H9 (cell line): Measurements from ENCODE around the gene OSBP2. TPM values are rescaled to one million over a fixed set of nuclear protein-coding genes. Genes with fewer than 3 reads are reported as not detected.

Experiments
- DNase-seq: peaks from one replicate; pipeline ENCODE4 v3.0.0-alpha.2; 2017
- H2AFZ ChIP-seq: one replicate; pipeline ENCODE4 v1.6.1; 2013; ENCODE audit warnings: mild to moderate bottlenecking, low read length, control low read depth, moderate library complexity
- H2AK5ac ChIP-seq: 2 replicates; pipeline ENCODE4 v1.6.1; 2013; ENCODE audit warnings: low read length, control low read depth, mixed read lengths; ENCODE audit not compliant: insufficient read length
- H2BK120ac ChIP-seq: one replicate; pipeline ENCODE4 v1.6.1; 2013; ENCODE audit warnings: low read depth, mild to moderate bottlenecking, low read length, control low read depth, inconsistent platforms; ENCODE audit not compliant: poor library complexity, severe bottlenecking
- H2BK12ac ChIP-seq: 2 replicates; pipeline ENCODE4 v1.6.1; 2013; ENCODE audit warnings: low read length, control low read depth, mixed read lengths, low read depth; ENCODE audit not compliant: insufficient read length
- H2BK15ac ChIP-seq: 2 replicates; pipeline ENCODE4 v1.6.1; 2013; ENCODE audit warnings: low read depth, low read length, control low read depth
- H2BK20ac ChIP-seq: one replicate; pipeline ENCODE4 v1.6.1; 2013; ENCODE audit warnings: low read depth, mild to moderate bottlenecking, low read length, control low read depth, inconsistent platforms; ENCODE audit not compliant: poor library complexity, severe bottlenecking
- H2BK5ac ChIP-seq: 2 replicates; pipeline ENCODE4 v1.6.1; 2013; ENCODE audit warnings: low read length, control low read depth, mixed read lengths; ENCODE audit not compliant: insufficient read length
- H3K14ac ChIP-seq: 2 replicates; pipeline ENCODE4 v1.6.1; 2013; ENCODE audit warnings: low read length, control low read depth; ENCODE audit not compliant: insufficient read depth
- H3K18ac ChIP-seq: 2 replicates; pipeline ENCODE4 v1.6.1; 2013; ENCODE audit warnings: low read depth, mild to moderate bottlenecking, mixed read lengths, low read length, control low read depth; ENCODE audit not compliant: insufficient read length
- H3K23ac ChIP-seq: 2 replicates; pipeline ENCODE4 v1.6.1; 2013; ENCODE audit warnings: low read length, control low read depth, mixed read lengths, low read depth; ENCODE audit not compliant: insufficient read length
- H3K23me2 ChIP-seq: 2 replicates; pipeline ENCODE4 v1.6.1; 2013; ENCODE audit warnings: low read depth, mild to moderate bottlenecking, mixed read lengths, low read length, control low read depth; ENCODE audit not compliant: insufficient read length, poor library complexity, severe bottlenecking
- H3K27ac ChIP-seq: 2 replicates; pipeline ENCODE4 v1.5.1; 2013; ENCODE audit warnings: low read length, control low read depth, mixed read lengths, low read depth; ENCODE audit not compliant: insufficient read length
- H3K27me3 ChIP-seq: 2 replicates; pipeline ENCODE4 v1.6.1; 2013; ENCODE audit warnings: low read length, control low read depth, inconsistent platforms; ENCODE audit not compliant: insufficient read depth
- H3K4ac ChIP-seq: 2 replicates; pipeline ENCODE4 v1.6.1; 2013; ENCODE audit warnings: low read depth, mild to moderate bottlenecking, control low read depth, inconsistent platforms, low read length, moderate library complexity
- H3K4me1 ChIP-seq: 2 replicates; pipeline ENCODE4 v1.6.1; 2013; ENCODE audit warnings: low read length, control low read depth, inconsistent platforms; ENCODE audit not compliant: insufficient read depth
- H3K4me2 ChIP-seq: 2 replicates; pipeline ENCODE4 v1.6.1; 2013; ENCODE audit warnings: low read length, control low read depth, mixed read lengths; ENCODE audit not compliant: insufficient read length, insufficient read depth
- H3K56ac ChIP-seq: 2 replicates; pipeline ENCODE4 v1.6.1; 2013; ENCODE audit warnings: low read depth, mild to moderate bottlenecking, mixed read lengths, low read length, control low read depth; ENCODE audit not compliant: insufficient read length
- H3K79me1 ChIP-seq: 2 replicates; pipeline ENCODE4 v1.6.1; 2013; ENCODE audit warnings: low read depth, mild to moderate bottlenecking, moderate library complexity, low read length, control low read depth, inconsistent platforms; ENCODE audit not compliant: insufficient read depth, poor library complexity, severe bottlenecking
- H3K79me2 ChIP-seq: 2 replicates; pipeline ENCODE4 v1.6.1; 2013; ENCODE audit warnings: low read length, control low read depth, inconsistent platforms; ENCODE audit not compliant: insufficient read depth
- H3K9ac ChIP-seq: 2 replicates; pipeline ENCODE4 v1.6.1; 2013; ENCODE audit warnings: low read length, control low read depth, mixed read lengths; ENCODE audit not compliant: insufficient read length; ENCODE audit errors: extremely low read depth
- H3K9me3 ChIP-seq: one replicate; pipeline ENCODE4 v1.6.1; 2013; ENCODE audit warnings: low read depth, low read length, inconsistent platforms; ENCODE audit not compliant: control insufficient read depth
- H3T11ph ChIP-seq: one replicate; pipeline ENCODE4 v1.6.1; 2013; ENCODE audit warnings: mild to moderate bottlenecking, low read length, control low read depth, inconsistent platforms
- H4K20me1 ChIP-seq: one replicate; pipeline ENCODE4 v1.6.1; 2013; ENCODE audit not compliant: control insufficient read depth, insufficient read length, insufficient read depth
- H4K5ac ChIP-seq: 2 replicates; pipeline ENCODE4 v1.6.1; 2013; ENCODE audit warnings: low read depth, mild to moderate bottlenecking, mixed read lengths, low read length, control low read depth; ENCODE audit not compliant: insufficient read length
- H4K8ac ChIP-seq: replicated peaks from 2 replicates; pipeline ENCODE4 v1.6.1; 2013; ENCODE audit warnings: low read length, control low read depth, mixed read lengths, low read depth; ENCODE audit not compliant: insufficient read length
- H4K91ac ChIP-seq: 2 replicates; pipeline ENCODE4 v1.6.1; 2013; ENCODE audit warnings: low read depth, mild to moderate bottlenecking, moderate library complexity, mixed read lengths, low read length, control low read depth; ENCODE audit not compliant: insufficient read length
- H3K27ac Mint-ChIP-seq, 3 experiments: 2 replicates in 2 of 3; 3 replicates in 1 of 3; pipeline ENCODE4 v1.8.0; 2020 to 2021; ENCODE audit warnings: mixed read lengths in 3 of 3, mild to moderate bottlenecking in 1 of 3, moderate library complexity in 1 of 3
- H3K27me3 Mint-ChIP-seq: 2 replicates; pipeline ENCODE4 v1.8.0; 2021; ENCODE audit warnings: low read depth, mild to moderate bottlenecking, moderate library complexity, mixed read lengths
- H3K36me3 Mint-ChIP-seq, 3 experiments: 2 replicates in 2 of 3; 3 replicates in 1 of 3; pipeline ENCODE4 v1.8.0; 2020 to 2021; ENCODE audit warnings: low read depth in 3 of 3, mixed read lengths in 3 of 3; ENCODE audit not compliant: insufficient read depth in 1 of 3
- H3K4me1 Mint-ChIP-seq, 2 experiments: 2 replicates each; pipeline ENCODE4 v1.8.0; 2020; ENCODE audit warnings: mixed read lengths in 2 of 2
- H3K4me3 Mint-ChIP-seq, 2 experiments: 2 replicates in 1 of 2; 3 replicates in 1 of 2; pipeline ENCODE4 v1.8.0; 2020 to 2021; ENCODE audit warnings: mild to moderate bottlenecking in 2 of 2, mixed read lengths in 2 of 2, moderate library complexity in 1 of 2
- H3K9me3 Mint-ChIP-seq, 2 experiments: 2 replicates in 1 of 2; 3 replicates in 1 of 2; pipeline ENCODE4 v1.8.0; 2020; ENCODE audit warnings: mild to moderate bottlenecking in 2 of 2, mixed read lengths in 2 of 2, moderate library complexity in 1 of 2
- CTCF ChIP-seq: fragments of 200-600 bp; sonication (generic); conservative IDR thresholded peaks from 3 replicates; pipeline ENCODE4 v1.8.0; 2021; ENCODE audit warnings: antibody characterized with exemption, mild to moderate bottlenecking
- WGBS: extraction: QIAGEN DNeasy Blood & Tissue Kit; methylation state at CpG from one replicate; pipeline ENCODE4 v1.1.7; 2013; ENCODE audit warnings: missing lambda C conversion rate, low lambda C conversion rate, mixed read lengths; ENCODE audit not compliant: insufficient read length; ENCODE audit errors: extremely low coverage; 5-methylcytosine and 5-hydroxymethylcytosine counted together
- total RNA-seq: library from RNA; stranded (reverse); gene quantifications from 2 replicates; pipeline ENCODE4 v1.2.1, GENCODE V29; 2021

Gene OSBP2
- total RNA-seq, 1 experiment from 2014 or later: 3.4 TPM

GRCh38 chr22:30650508-30651116, 44.1 kb upstream of the OSBP2 start:
- no peaks in the 10 kb centered on the region for H4K20me1 ChIP-seq
- H3K56ac ChIP-seq: no peak overlapping the region
- H3K9me3 Mint-ChIP-seq: no peaks in the 10 kb centered on the region
- no peaks in the 10 kb centered on the region for H3K79me1 ChIP-seq
- TF ChIP-seq CTCF: no peak
- H3K79me2 ChIP-seq: no peaks in the 10 kb centered on the region
- peaks cover 4% of the 10 kb centered on the region; the same call in 1 of the 2 replicates for H3K4me1 ChIP-seq
- DNase-seq: no peak
- peak overlapping the region in 1 of 3 experiments; percentile 89; a peak in 2 of 7 replicates for H3K27ac Mint-ChIP-seq
- H2BK120ac ChIP-seq: no peak overlapping the region
- H2BK5ac ChIP-seq: no peak overlapping the region
- WGBS: no CpG with 5 or more reads among the region's 5 CpGs
- no peak overlapping the region for H3K23ac ChIP-seq
- H3K18ac ChIP-seq: no peak overlapping the region
- H2BK20ac ChIP-seq: no peak overlapping the region
- H4K91ac ChIP-seq: no peak overlapping the region
- H3K9ac ChIP-seq: no peak overlapping the region
- no peak overlapping the region for H3K27ac ChIP-seq
- H3K4me3 Mint-ChIP-seq: no peak overlapping the region
- H2BK15ac ChIP-seq: no peak overlapping the region
- H2AFZ ChIP-seq: no peak overlapping the region
- H4K5ac ChIP-seq: no peak overlapping the region
- H3T11ph ChIP-seq: no peak overlapping the region
- H3K14ac ChIP-seq: no peak overlapping the region; the same call in 1 of the 2 replicates
- H3K4me1 Mint-ChIP-seq: peaks cover 30 to 34% of the 10 kb centered on the region in 2 experiments
- H2BK12ac ChIP-seq: no peak overlapping the region
- no peak overlapping the region for H2AK5ac ChIP-seq
- H3K27me3 ChIP-seq: no peaks in the 10 kb centered on the region
- H3K36me3 Mint-ChIP-seq: peaks cover 5 to 15% (median 6%) of the 10 kb centered on the region in 3 experiments; a peak in 6 of 7 replicates
- no peaks in the 10 kb centered on the region for H3K23me2 ChIP-seq
- H3K27me3 Mint-ChIP-seq: no peaks in the 10 kb centered on the region; the same call in 1 of the 2 replicates
- no peak overlapping the region for H4K8ac ChIP-seq
- no peak overlapping the region for H3K4ac ChIP-seq
- H3K9me3 ChIP-seq: no peaks in the 10 kb centered on the region
- no peak overlapping the region for H3K4me2 ChIP-seq
